GM12878 (cell line): ENCODE results near the gene FITM1. TPM values are rescaled to one million over a fixed set of nuclear protein-coding genes. Genes with fewer than 3 reads are reported as not detected.

Source experiments
- DPF2 ChIP-seq: fragments of 450-650 bp; IDR thresholded peaks from 2 replicates; pipeline ENCODE4 v1.6.1; 2017; ENCODE audit warnings: mild to moderate bottlenecking
- JUND ChIP-seq: IDR thresholded peaks from 2 replicates; pipeline ENCODE4 v1.6.1; 2012; ENCODE audit warnings: low read depth, mild to moderate bottlenecking, low read length, improper control_type of control experiment, moderate library complexity
- KAT2A ChIP-seq: conservative IDR thresholded peaks from 2 replicates; pipeline ENCODE4 v1.6.1; 2011; ENCODE audit warnings: low read depth, low read length; ENCODE audit not compliant: control insufficient read depth
- NKRF ChIP-seq: fragments of 450-650 bp; conservative IDR thresholded peaks from 2 replicates; pipeline ENCODE4 v1.6.1; 2017; ENCODE audit warnings: mild to moderate bottlenecking, moderate library complexity
- PRDM15 ChIP-seq: fragments of 450-650 bp; formaldehyde crosslinking; IDR thresholded peaks from 2 replicates; pipeline ENCODE4 v1.4.0; 2020; ENCODE audit warnings: mild to moderate bottlenecking, moderate library complexity
- SP1 ChIP-seq: IDR thresholded peaks from one replicate; pipeline ENCODE4 v1.6.1; 2011; ENCODE audit warnings: low read depth, low read length
- TARDBP ChIP-seq: IDR thresholded peaks from 2 replicates; pipeline ENCODE4 v1.6.1; 2016; ENCODE audit warnings: borderline replicate concordance
- ZNF274 ChIP-seq: IDR thresholded peaks from one replicate; pipeline ENCODE4 v1.8.0; 2011; ENCODE audit not compliant: insufficient read length, insufficient read depth
- ZNF622 ChIP-seq: fragments of 450-650 bp; IDR thresholded peaks from 2 replicates; pipeline ENCODE4 v1.6.1; 2017; ENCODE audit warnings: mild to moderate bottlenecking, inconsistent platforms
- polyA plus RNA-seq, 11 experiments: library from polyadenylated mRNA; depleted of rRNA in 4 of 11; unstranded in 6 of 11; stranded (reverse) in 5 of 11; fragments of >200 nt; fragmentation: Nextera tagmentation in 4 of 11; fragmentation: Illumina TruSeq in 1 of 11; extraction: Ambion mirVana in 4 of 11; extraction: Trizol in 1 of 11; gene quantifications; 1 replicate in 1 of 11; 2 replicates in 10 of 11; pipeline versions ENCODE4 v1.2.1 to v1.2.3, GENCODE V29; 2011 to 2016; ENCODE audit warnings: inconsistent platforms in 2 of 11, missing spikeins in 2 of 11, low read depth in 1 of 11
- total RNA-seq, 4 experiments: library from RNA; depleted of rRNA in 3 of 4; stranded (reverse); fragments of >200 nt in 3 of 4; fragmentation: Illumina TruSeq in 1 of 4; extraction: Trizol in 1 of 4; gene quantifications; 2 replicates each; pipeline versions ENCODE4 v1.2.1 to v1.2.3, GENCODE V29; 2013 to 2021
- TF ChIP-seq, protein P1 (sequence below): fragments of 450-650 bp; IDR thresholded peaks from 2 replicates; pipeline ENCODE4 v1.6.1; 2016; ENCODE audit warnings: mild to moderate bottlenecking
- TF ChIP-seq, protein P2 (sequence below): fragments of 450-650 bp; IDR thresholded peaks from 2 replicates; pipeline ENCODE4 v1.6.1; 2017; ENCODE audit warnings: mild to moderate bottlenecking
- TF ChIP-seq, protein P3 (sequence below): fragments of 450-650 bp; formaldehyde crosslinking; IDR thresholded peaks from 2 replicates; pipeline ENCODE4 v1.5.0; 2022; ENCODE audit warnings: mild to moderate bottlenecking, missing genetic modification characterization
- TF ChIP-seq, protein P4 (sequence below): fragments of 450-650 bp; IDR thresholded peaks from 2 replicates; pipeline ENCODE4 v1.6.1; 2016; ENCODE audit warnings: mild to moderate bottlenecking

FITM1 gene
- total and polyA plus RNA-seq, 10 of the 15 experiments (the other 5 are each of a cell fraction or from before 2014, with no cell fraction given) = 0.11 to 1.9 (median 0.45) TPM; not detected in 2

- TF ChIP-seq, protein P1, sequence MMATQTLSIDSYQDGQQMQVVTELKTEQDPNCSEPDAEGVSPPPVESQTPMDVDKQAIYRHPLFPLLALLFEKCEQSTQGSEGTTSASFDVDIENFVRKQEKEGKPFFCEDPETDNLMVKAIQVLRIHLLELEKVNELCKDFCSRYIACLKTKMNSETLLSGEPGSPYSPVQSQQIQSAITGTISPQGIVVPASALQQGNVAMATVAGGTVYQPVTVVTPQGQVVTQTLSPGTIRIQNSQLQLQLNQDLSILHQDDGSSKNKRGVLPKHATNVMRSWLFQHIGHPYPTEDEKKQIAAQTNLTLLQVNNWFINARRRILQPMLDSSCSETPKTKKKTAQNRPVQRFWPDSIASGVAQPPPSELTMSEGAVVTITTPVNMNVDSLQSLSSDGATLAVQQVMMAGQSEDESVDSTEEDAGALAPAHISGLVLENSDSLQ = peak; percentile 33
- TF ChIP-seq SP1 (peak; percentile 82), TARDBP (no peak; the same call in 1 of the 2 replicates), JUND (no peak), PRDM15 (no peak), KAT2A (no peak), ZNF274 (no peak), DPF2 (no peak), NKRF (0 out of 2 replicates have a peak, but pooled peaks have one; percentile 59), ZNF622 (no peak)
- TF ChIP-seq, protein P2, sequence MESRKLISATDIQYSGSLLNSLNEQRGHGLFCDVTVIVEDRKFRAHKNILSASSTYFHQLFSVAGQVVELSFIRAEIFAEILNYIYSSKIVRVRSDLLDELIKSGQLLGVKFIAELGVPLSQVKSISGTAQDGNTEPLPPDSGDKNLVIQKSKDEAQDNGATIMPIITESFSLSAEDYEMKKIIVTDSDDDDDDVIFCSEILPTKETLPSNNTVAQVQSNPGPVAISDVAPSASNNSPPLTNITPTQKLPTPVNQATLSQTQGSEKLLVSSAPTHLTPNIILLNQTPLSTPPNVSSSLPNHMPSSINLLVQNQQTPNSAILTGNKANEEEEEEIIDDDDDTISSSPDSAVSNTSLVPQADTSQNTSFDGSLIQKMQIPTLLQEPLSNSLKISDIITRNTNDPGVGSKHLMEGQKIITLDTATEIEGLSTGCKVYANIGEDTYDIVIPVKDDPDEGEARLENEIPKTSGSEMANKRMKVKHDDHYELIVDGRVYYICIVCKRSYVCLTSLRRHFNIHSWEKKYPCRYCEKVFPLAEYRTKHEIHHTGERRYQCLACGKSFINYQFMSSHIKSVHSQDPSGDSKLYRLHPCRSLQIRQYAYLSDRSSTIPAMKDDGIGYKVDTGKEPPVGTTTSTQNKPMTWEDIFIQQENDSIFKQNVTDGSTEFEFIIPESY = no peak
- TF ChIP-seq, protein P3, sequence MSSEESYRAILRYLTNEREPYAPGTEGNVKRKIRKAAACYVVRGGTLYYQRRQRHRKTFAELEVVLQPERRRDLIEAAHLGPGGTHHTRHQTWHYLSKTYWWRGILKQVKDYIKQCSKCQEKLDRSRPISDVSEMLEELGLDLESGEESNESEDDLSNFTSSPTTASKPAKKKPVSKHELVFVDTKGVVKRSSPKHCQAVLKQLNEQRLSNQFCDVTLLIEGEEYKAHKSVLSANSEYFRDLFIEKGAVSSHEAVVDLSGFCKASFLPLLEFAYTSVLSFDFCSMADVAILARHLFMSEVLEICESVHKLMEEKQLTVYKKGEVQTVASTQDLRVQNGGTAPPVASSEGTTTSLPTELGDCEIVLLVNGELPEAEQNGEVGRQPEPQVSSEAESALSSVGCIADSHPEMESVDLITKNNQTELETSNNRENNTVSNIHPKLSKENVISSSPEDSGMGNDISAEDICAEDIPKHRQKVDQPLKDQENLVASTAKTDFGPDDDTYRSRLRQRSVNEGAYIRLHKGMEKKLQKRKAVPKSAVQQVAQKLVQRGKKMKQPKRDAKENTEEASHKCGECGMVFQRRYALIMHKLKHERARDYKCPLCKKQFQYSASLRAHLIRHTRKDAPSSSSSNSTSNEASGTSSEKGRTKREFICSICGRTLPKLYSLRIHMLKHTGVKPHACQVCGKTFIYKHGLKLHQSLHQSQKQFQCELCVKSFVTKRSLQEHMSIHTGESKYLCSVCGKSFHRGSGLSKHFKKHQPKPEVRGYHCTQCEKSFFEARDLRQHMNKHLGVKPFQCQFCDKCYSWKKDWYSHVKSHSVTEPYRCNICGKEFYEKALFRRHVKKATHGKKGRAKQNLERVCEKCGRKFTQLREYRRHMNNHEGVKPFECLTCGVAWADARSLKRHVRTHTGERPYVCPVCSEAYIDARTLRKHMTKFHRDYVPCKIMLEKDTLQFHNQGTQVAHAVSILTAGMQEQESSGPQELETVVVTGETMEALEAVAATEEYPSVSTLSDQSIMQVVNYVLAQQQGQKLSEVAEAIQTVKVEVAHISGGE (CRISPR knock-in tag) = 0 out of 2 replicates have a peak, but pooled peaks have one; percentile 25
- TF ChIP-seq, protein P4, sequence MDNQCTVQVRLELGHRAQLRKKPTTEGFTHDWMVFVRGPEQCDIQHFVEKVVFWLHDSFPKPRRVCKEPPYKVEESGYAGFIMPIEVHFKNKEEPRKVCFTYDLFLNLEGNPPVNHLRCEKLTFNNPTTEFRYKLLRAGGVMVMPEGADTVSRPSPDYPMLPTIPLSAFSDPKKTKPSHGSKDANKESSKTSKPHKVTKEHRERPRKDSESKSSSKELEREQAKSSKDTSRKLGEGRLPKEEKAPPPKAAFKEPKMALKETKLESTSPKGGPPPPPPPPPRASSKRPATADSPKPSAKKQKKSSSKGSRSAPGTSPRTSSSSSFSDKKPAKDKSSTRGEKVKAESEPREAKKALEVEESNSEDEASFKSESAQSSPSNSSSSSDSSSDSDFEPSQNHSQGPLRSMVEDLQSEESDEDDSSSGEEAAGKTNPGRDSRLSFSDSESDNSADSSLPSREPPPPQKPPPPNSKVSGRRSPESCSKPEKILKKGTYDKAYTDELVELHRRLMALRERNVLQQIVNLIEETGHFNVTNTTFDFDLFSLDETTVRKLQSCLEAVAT = no peak
Observed at GRCh38 chr14:24171422-24172260, 41.2 kb downstream of the FITM1 start, which contains the start of gene REC8 (continued).
